Keratinocyte (primary cell): ENCODE measurements around the gene RXRA. TPM values are rescaled to one million over a fixed set of nuclear protein-coding genes. Genes with fewer than 3 reads are reported as not detected.

Experiments
- DNase-seq: peaks from one replicate; pipeline ENCODE4 v3.0.0-alpha.2; 2011; ENCODE audit warnings: low read depth, missing footprints, low spot score
- FAIRE-seq: peaks from 2 replicates; lab custom pipeline; 2011; peaks lifted over from hg19 to GRCh38; lab: Jason Lieb, UNC
- H2AFZ ChIP-seq: 2 replicates; pipeline ENCODE4 v1.6.0; 2012; ENCODE audit warnings: low read length, control low read depth, inconsistent platforms; ENCODE audit not compliant: control insufficient read depth
- H3K27ac ChIP-seq: 2 replicates; pipeline ENCODE4 v1.5.1; 2011; ENCODE audit warnings: low read length; ENCODE audit not compliant: control insufficient read depth, insufficient read depth
- H3K27me3 ChIP-seq: 3 replicates; pipeline ENCODE4 v1.6.0; 2011; ENCODE audit warnings: low read length; ENCODE audit not compliant: control insufficient read depth, insufficient read depth; ENCODE audit errors: extremely low read depth
- H3K36me3 ChIP-seq, 2 experiments: 2 replicates in 1 of 2; 3 replicates in 1 of 2; pipeline ENCODE4 v1.5.1; 2011; ENCODE audit warnings: low read length in 2 of 2, mild to moderate bottlenecking in 1 of 2; ENCODE audit not compliant: control insufficient read depth in 2 of 2, insufficient read depth in 2 of 2; ENCODE audit errors: extremely low read depth in 1 of 2
- H3K4me1 ChIP-seq: 3 replicates; pipeline ENCODE4 v1.5.1; 2011; ENCODE audit warnings: low read length; ENCODE audit not compliant: control insufficient read depth, insufficient read depth; ENCODE audit errors: extremely low read depth
- H3K4me2 ChIP-seq: 3 replicates; pipeline ENCODE4 v1.6.0; 2011; ENCODE audit warnings: low read depth, low read length; ENCODE audit not compliant: control insufficient read depth, insufficient read depth; ENCODE audit errors: extremely low read depth
- H3K4me3 ChIP-seq, 3 experiments: fragments of 200-600 bp in 1 of 3; sonication (generic) in 1 of 3; 2 replicates in 2 of 3; 3 replicates in 1 of 3; pipeline ENCODE4 v1.5.1; 2011 to 2016; ENCODE audit warnings: low read length in 3 of 3, mild to moderate bottlenecking in 3 of 3, control low read depth in 2 of 3, inconsistent platforms in 1 of 3, low read depth in 1 of 3, mixed read lengths in 1 of 3, mixed run types in 1 of 3, moderate library complexity in 1 of 3; ENCODE audit not compliant: control insufficient read depth in 2 of 3, insufficient read depth in 2 of 3; ENCODE audit errors: extremely low read depth in 1 of 3
- H3K79me2 ChIP-seq: 2 replicates; pipeline ENCODE4 v1.6.0; 2012; ENCODE audit warnings: low read length; ENCODE audit not compliant: control insufficient read depth, insufficient read depth
- H3K9ac ChIP-seq: 3 replicates; pipeline ENCODE4 v1.6.0; 2011; ENCODE audit warnings: low read length; ENCODE audit not compliant: control insufficient read depth, insufficient read depth; ENCODE audit errors: extremely low read depth
- H3K9me1 ChIP-seq: 3 replicates; pipeline ENCODE4 v1.6.0; 2011; ENCODE audit warnings: low read length; ENCODE audit not compliant: control insufficient read depth, insufficient read depth; ENCODE audit errors: extremely low read depth
- H3K9me3 ChIP-seq: 2 replicates; pipeline ENCODE4 v1.5.1; 2012; ENCODE audit warnings: low read depth, low read length; ENCODE audit not compliant: control insufficient read depth
- H4K20me1 ChIP-seq: 3 replicates; pipeline ENCODE4 v1.6.0; 2011; ENCODE audit warnings: low read length; ENCODE audit not compliant: control insufficient read depth, insufficient read depth; ENCODE audit errors: extremely low read depth
- EZH2 ChIP-seq: IDR thresholded peaks from one replicate; pipeline ENCODE4 v1.6.1; 2012; ENCODE audit warnings: inconsistent platforms, mild to moderate bottlenecking, low read length, moderate library complexity
- dilution Hi-C: fragments of 300-500 bp; cut with MboI; formaldehyde crosslinking; loops from one replicate; pipeline ENCODE4 v1.7.0; 2020; ENCODE audit warnings: low sequenced_read_pairs; ENCODE audit not compliant: extremely low pct_ligation_motif_present
- polyA plus RNA-seq, 5 experiments: library from polyadenylated mRNA; depleted of rRNA in 3 of 5; stranded (reverse) in 3 of 5; stranded (forward) in 1 of 5; unstranded in 1 of 5; fragments of >200 nt; gene quantifications; 1 replicate in 1 of 5; 2 replicates in 3 of 5; 3 replicates in 1 of 5; pipeline versions ENCODE4 v1.2.1 to v1.2.3, GENCODE V29; 2011 to 2012; ENCODE audit warnings: missing spikeins in 2 of 5, low read depth in 1 of 5, low replicate concordance in 1 of 5
- TF ChIP-seq, protein P1 (sequence below), 3 experiments: IDR thresholded peaks in 1 of 3; conservative IDR thresholded peaks in 1 of 3; optimal IDR thresholded peaks in 1 of 3; 2 replicates in 2 of 3; 3 replicates in 1 of 3; pipeline versions ENCODE3 to v1.5.1; 2011; ENCODE audit warnings: low read length in 3 of 3, mild to moderate bottlenecking in 3 of 3, moderate library complexity in 2 of 3, control low read depth in 1 of 3, inconsistent platforms in 1 of 3; ENCODE audit not compliant: insufficient read depth in 2 of 3; ENCODE audit errors: extremely low read depth in 1 of 3

RXRA gene
- polyA plus RNA-seq, 1 donor (not counting 4 experiments of a cell fraction or from before 2014, with no cell fraction given), result 9.7 TPM

DNA sequence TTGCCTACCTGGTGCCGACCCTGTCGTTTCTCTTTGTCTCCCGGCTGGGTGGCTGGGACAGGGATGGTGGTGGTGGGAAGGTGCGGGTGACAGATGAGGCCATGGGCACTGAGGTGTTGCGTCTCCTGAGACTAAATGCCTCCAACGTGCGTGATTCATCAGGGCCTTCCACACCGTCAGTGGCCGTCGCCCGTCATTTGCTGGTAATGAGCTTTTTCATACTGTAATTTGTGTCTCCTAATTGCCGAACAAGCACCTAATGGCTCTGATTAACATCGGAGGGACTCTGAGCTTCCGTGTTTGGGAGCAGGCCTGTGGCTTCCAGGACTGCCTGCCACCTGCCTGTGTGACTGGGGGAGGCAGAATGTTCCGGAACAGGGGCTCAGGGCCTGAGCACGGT is 35.2 kb downstream of the RXRA start:
- TF ChIP-seq, protein P1, sequence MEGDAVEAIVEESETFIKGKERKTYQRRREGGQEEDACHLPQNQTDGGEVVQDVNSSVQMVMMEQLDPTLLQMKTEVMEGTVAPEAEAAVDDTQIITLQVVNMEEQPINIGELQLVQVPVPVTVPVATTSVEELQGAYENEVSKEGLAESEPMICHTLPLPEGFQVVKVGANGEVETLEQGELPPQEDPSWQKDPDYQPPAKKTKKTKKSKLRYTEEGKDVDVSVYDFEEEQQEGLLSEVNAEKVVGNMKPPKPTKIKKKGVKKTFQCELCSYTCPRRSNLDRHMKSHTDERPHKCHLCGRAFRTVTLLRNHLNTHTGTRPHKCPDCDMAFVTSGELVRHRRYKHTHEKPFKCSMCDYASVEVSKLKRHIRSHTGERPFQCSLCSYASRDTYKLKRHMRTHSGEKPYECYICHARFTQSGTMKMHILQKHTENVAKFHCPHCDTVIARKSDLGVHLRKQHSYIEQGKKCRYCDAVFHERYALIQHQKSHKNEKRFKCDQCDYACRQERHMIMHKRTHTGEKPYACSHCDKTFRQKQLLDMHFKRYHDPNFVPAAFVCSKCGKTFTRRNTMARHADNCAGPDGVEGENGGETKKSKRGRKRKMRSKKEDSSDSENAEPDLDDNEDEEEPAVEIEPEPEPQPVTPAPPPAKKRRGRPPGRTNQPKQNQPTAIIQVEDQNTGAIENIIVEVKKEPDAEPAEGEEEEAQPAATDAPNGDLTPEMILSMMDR (optimal IDR thresholded peaks at IDR 0.05 in 1 of 3, IDR thresholded peaks at IDR 0.05 in 1 of 3, conservative IDR thresholded peaks at IDR 0.05 in 1 of 3; ENCODE audit: extremely low read depth in 1 of 3, insufficient read depth in 2 of 3, low read length in 3 of 3), result no peak
- TF ChIP-seq EZH2, result no peak
- Histone ChIP-seq H3K9me1 (peaks cover 5% of the 10 kb centered on the region), H3K79me2 (peaks cover 21% of the 10 kb centered on the region), H3K4me1 (peaks cover 71% of the 10 kb centered on the region), H3K27ac (no peak overlapping the region), H3K36me3 (peaks cover 0 to 2% of the 10 kb centered on the region in 2 experiments), H3K27me3 (no peaks in the 10 kb centered on the region), H2AFZ (no peak overlapping the region), H4K20me1 (peaks cover 8% of the 10 kb centered on the region), H3K4me2 (no peak overlapping the region), H3K9me3 (no peaks in the 10 kb centered on the region), H3K4me3 (no peak overlapping the region), H3K9ac (no peak overlapping the region)
- FAIRE-seq (no peak), DNase-seq (no peak)
- dilution Hi-C loops, result no loop called here

GRCh38 chr9:134361843-134362414 is 35.7 kb downstream of the RXRA start:
- FAIRE-seq (no peak), DNase-seq (no peak)
- no peak overlapping the region for H2AFZ ChIP-seq
- dilution Hi-C loops, result no loop called here
- no peaks in the 10 kb centered on the region for H3K27me3 ChIP-seq
- H3K9me1 ChIP-seq, result peaks cover 2% of the 10 kb centered on the region
- H3K4me2 ChIP-seq, result no peak overlapping the region
- H3K36me3 ChIP-seq, result peaks cover 0 to 2% of the 10 kb centered on the region in 2 experiments
- peaks cover 8% of the 10 kb centered on the region for H4K20me1 ChIP-seq
- no peak overlapping the region for H3K27ac ChIP-seq
- no peak overlapping the region for H3K9ac ChIP-seq
- no peak overlapping the region for H3K4me3 ChIP-seq
- no peaks in the 10 kb centered on the region for H3K9me3 ChIP-seq
- peaks cover 71% of the 10 kb centered on the region for H3K4me1 ChIP-seq
- TF ChIP-seq, protein P1 (optimal IDR thresholded peaks at IDR 0.05 in 1 of 3, IDR thresholded peaks at IDR 0.05 in 1 of 3, conservative IDR thresholded peaks at IDR 0.05 in 1 of 3; ENCODE audit: extremely low read depth in 1 of 3, insufficient read depth in 2 of 3, low read length in 3 of 3), result no peak
- H3K79me2 ChIP-seq, result peaks cover 20% of the 10 kb centered on the region
